HAP-1 (cell line): ENCODE data around the gene PLCD1.

Experiments
- DNase-seq, 2 experiments: peaks; one replicate each; pipeline ENCODE4 v3.0.0-alpha.2; 2016 to 2020; ENCODE audit warnings: low spot score in 2 of 2
- H3K27me3 ChIP-seq: fragments of 250-450 bp; sonication (Bioruptor Pico); 2 replicates; pipeline ENCODE4 v1.5.1; 2020; ENCODE audit warnings: low read depth, mild to moderate bottlenecking, moderate library complexity
- H3K36me3 ChIP-seq: fragments of 250-450 bp; sonication (Bioruptor Pico); replicated peaks from 2 replicates; pipeline ENCODE4 v1.5.1; 2020; ENCODE audit warnings: mild to moderate bottlenecking
- H3K4me1 ChIP-seq: fragments of 250-450 bp; sonication (Bioruptor Pico); 2 replicates; pipeline ENCODE4 v1.5.1; 2020; ENCODE audit warnings: mild to moderate bottlenecking
- H3K4me3 ChIP-seq: fragments of 250-450 bp; sonication (Bioruptor Pico); 2 replicates; pipeline ENCODE4 v1.5.1; 2020; ENCODE audit warnings: mild to moderate bottlenecking, moderate library complexity
- H3K9me3 ChIP-seq: fragments of 250-450 bp; sonication (Bioruptor Pico); 2 replicates; pipeline ENCODE4 v1.5.1; 2020; ENCODE audit warnings: mild to moderate bottlenecking, moderate library complexity
- in situ Hi-C: fragments of 300-500 bp; cut with MboI; formaldehyde crosslinking; loops from 3 replicates; pipeline ENCODE4 v1.14.3; 2020; ENCODE audit warnings: low sequenced_read_pairs, inconsistent platforms, mixed read lengths

The PLCD1 gene

GRCh38 chr3:37961622-37962431, 67.6 kb downstream of the PLCD1 start:
- H3K4me3 ChIP-seq, result no peak overlapping the region
- no peaks in the 10 kb centered on the region; the same call in 1 of the 2 replicates for H3K4me1 ChIP-seq
- DNase-seq, result peak; percentile 33 to 65
- in situ Hi-C loops, result no loop called here
- H3K27me3 ChIP-seq, result no peaks in the 10 kb centered on the region
- no peaks in the 10 kb centered on the region for H3K9me3 ChIP-seq
- H3K36me3 ChIP-seq, result no peaks in the 10 kb centered on the region

DNA sequence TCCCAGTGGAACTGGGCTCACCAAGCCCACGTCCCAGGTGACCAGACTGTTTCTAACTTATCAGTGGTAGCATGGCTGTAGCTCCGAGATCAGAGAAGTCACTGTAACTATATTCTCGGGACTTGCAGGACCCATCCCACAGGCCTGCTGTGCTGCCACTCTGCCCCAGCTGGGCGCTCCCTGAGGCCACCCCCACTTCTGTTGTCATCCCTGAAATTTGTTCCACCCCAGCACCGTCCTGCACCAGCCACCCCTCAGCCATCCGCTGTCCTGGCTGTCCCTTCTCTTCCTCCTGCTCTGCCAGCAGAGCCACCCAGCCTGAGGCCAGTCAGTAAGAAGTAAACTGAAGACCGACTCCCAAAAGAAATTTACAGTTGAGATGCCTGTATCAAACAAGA, 71.9 kb downstream of the PLCD1 start:
- in situ Hi-C loops, result no loop called here
- DNase-seq, result no peak
- no peaks in the 10 kb centered on the region; the same call in 1 of the 2 replicates for H3K4me1 ChIP-seq
- no peaks in the 10 kb centered on the region for H3K27me3 ChIP-seq
- H3K36me3 ChIP-seq, result no peaks in the 10 kb centered on the region; the same call in 1 of the 2 replicates
- H3K4me3 ChIP-seq, result no peak overlapping the region
- H3K9me3 ChIP-seq, result no peaks in the 10 kb centered on the region
